ENCODE results near the gene KAT6B.

- TF ChIP-seq CTCF (IDR thresholded peaks at IDR 0.05) = no peak
- no peak for TF ChIP-seq POLR2A (IDR thresholded peaks at IDR 0.05)
- TF ChIP-seq EP300 (IDR thresholded peaks at IDR 0.05) = no peak
- TF ChIP-seq POLR2AphosphoS5 (IDR thresholded peaks at IDR 0.05) = no peak
Observed at GRCh38 chr10:75081379-75081778, 255.0 kb downstream of the KAT6B start.

All from stomach (tissue), 4 donors.